Measurements from ENCODE around the gene NEK10.

NEK10 gene

GRCh38 chr3:27185231-27185989 is 183.8 kb downstream of the NEK10 start:
- no peak overlapping the region for H3K9ac ChIP-seq (ENCODE audit: low read depth, low read length, poor library complexity, severe bottlenecking)
- H4K20me1 ChIP-seq (ENCODE audit: insufficient read depth, low read length, poor library complexity, severe bottlenecking): no peaks in the 10 kb centered on the region
- no peaks in the 10 kb centered on the region for H3K9me3 ChIP-seq (ENCODE audit: insufficient read depth, low read depth, low read length)
- H3K79me2 ChIP-seq (ENCODE audit: insufficient read depth, low read length): no peaks in the 10 kb centered on the region
- no peaks in the 10 kb centered on the region for H3F3A ChIP-seq (ENCODE audit: low read depth)
- no peak overlapping the region for H3K4me2 ChIP-seq (ENCODE audit: low read depth, low read length, poor library complexity, severe bottlenecking)
- H3K4me1 ChIP-seq (ENCODE audit: insufficient read depth, low read length, poor library complexity, severe bottlenecking): no peaks in the 10 kb centered on the region
- H3K4me3 ChIP-seq (ENCODE audit: low read length, poor library complexity, severe bottlenecking): no peak overlapping the region
- H3K36me3 ChIP-seq (ENCODE audit: insufficient read depth, low read length): no peaks in the 10 kb centered on the region
- no peaks in the 10 kb centered on the region for H3K9me2 ChIP-seq (replicated peaks; ENCODE audit: low read depth, low read length)
- no peaks in the 10 kb centered on the region for H3K27me3 ChIP-seq (ENCODE audit: insufficient read depth, low read length, poor library complexity, severe bottlenecking)
- H2AFZ ChIP-seq (ENCODE audit: low read length): no peak overlapping the region
- TF ChIP-seq EZH2phosphoT487 (IDR thresholded peaks at IDR 0.05; ENCODE audit: borderline replicate concordance) (no peak), CTCF (conservative IDR thresholded peaks at IDR 0.05; ENCODE audit: low read length) (no peak)

GRCh38 chr3:27184261-27184660 is 184.9 kb downstream of the NEK10 start:
- H3K36me3 ChIP-seq (ENCODE audit: insufficient read depth, low read length): no peaks in the 10 kb centered on the region
- H3F3A ChIP-seq (ENCODE audit: low read depth): no peaks in the 10 kb centered on the region
- no peaks in the 10 kb centered on the region for H3K4me1 ChIP-seq (ENCODE audit: insufficient read depth, low read length, poor library complexity, severe bottlenecking)
- H3K9me2 ChIP-seq (replicated peaks; ENCODE audit: low read depth, low read length): no peaks in the 10 kb centered on the region
- no peak overlapping the region for H3K4me3 ChIP-seq (ENCODE audit: low read length, poor library complexity, severe bottlenecking)
- no peaks in the 10 kb centered on the region for H3K79me2 ChIP-seq (ENCODE audit: insufficient read depth, low read length)
- H3K27me3 ChIP-seq (ENCODE audit: insufficient read depth, low read length, poor library complexity, severe bottlenecking): no peaks in the 10 kb centered on the region
- TF ChIP-seq CTCF (conservative IDR thresholded peaks at IDR 0.05; ENCODE audit: low read length): no peak
- TF ChIP-seq EZH2phosphoT487 (IDR thresholded peaks at IDR 0.05; ENCODE audit: borderline replicate concordance): no peak
- H3K9ac ChIP-seq (ENCODE audit: low read depth, low read length, poor library complexity, severe bottlenecking): no peak overlapping the region
- no peaks in the 10 kb centered on the region for H3K9me3 ChIP-seq (ENCODE audit: insufficient read depth, low read depth, low read length)
- no peak overlapping the region for H3K4me2 ChIP-seq (ENCODE audit: low read depth, low read length, poor library complexity, severe bottlenecking)
- H4K20me1 ChIP-seq (ENCODE audit: insufficient read depth, low read length, poor library complexity, severe bottlenecking): no peaks in the 10 kb centered on the region
- no peak overlapping the region for H2AFZ ChIP-seq (ENCODE audit: low read length)

GRCh38 chr3:27176256-27176655 is 192.9 kb downstream of the NEK10 start:
- Histone ChIP-seq H3K4me3 (ENCODE audit: low read length, poor library complexity, severe bottlenecking) (no peak overlapping the region), H3K36me3 (ENCODE audit: insufficient read depth, low read length) (no peaks in the 10 kb centered on the region), H3K9me3 (ENCODE audit: insufficient read depth, low read depth, low read length) (no peaks in the 10 kb centered on the region), H3K27me3 (ENCODE audit: insufficient read depth, low read length, poor library complexity, severe bottlenecking) (no peaks in the 10 kb centered on the region), H2AFZ (ENCODE audit: low read length) (no peak overlapping the region), H3K4me2 (ENCODE audit: low read depth, low read length, poor library complexity, severe bottlenecking) (no peak overlapping the region), H3F3A (ENCODE audit: low read depth) (no peaks in the 10 kb centered on the region), H3K79me2 (ENCODE audit: insufficient read depth, low read length) (no peaks in the 10 kb centered on the region), H4K20me1 (ENCODE audit: insufficient read depth, low read length, poor library complexity, severe bottlenecking) (no peaks in the 10 kb centered on the region), H3K9ac (ENCODE audit: low read depth, low read length, poor library complexity, severe bottlenecking) (no peak overlapping the region), H3K9me2 (replicated peaks; ENCODE audit: low read depth, low read length) (no peaks in the 10 kb centered on the region), H3K4me1 (ENCODE audit: insufficient read depth, low read length, poor library complexity, severe bottlenecking) (no peaks in the 10 kb centered on the region)
- no peak for TF ChIP-seq CTCF (conservative IDR thresholded peaks at IDR 0.05; ENCODE audit: low read length)
- no peak for TF ChIP-seq EZH2phosphoT487 (IDR thresholded peaks at IDR 0.05; ENCODE audit: borderline replicate concordance)

All from Loucy (cell line).